CD4-positive, alpha-beta T cell treated with Interleukin-6 for 4 hours (primary cell): ENCODE measurements around the gene CDK17.
"Not testable (repeated sequence)": the region's sequence is repeated elsewhere in the genome, so short reads cannot be mapped to it uniquely, and the experiment has no call there.

Experiments
- DNase-seq: peaks from one replicate; pipeline ENCODE4 v3.0.0-alpha.2; 2020; ENCODE audit warnings: mixed read lengths

CDK17 gene

DNA sequence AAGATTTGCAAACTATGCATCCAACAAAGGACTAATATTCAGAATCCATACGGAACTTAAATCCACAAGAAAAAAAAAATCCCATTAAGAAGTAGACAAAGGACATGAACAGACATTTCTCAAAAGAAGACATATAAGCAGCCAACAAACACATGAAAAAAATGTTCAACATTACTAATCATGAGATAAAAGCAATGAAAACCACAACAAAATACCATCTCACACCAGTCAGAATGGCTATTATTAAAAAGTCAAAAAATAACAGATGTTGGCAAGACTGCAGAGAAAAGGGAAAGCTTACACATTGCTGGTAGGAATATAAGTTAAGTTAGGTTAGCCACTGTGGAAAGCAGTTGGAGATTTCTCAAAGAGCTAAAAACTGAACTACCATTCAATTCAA lies 16.2 kb downstream of the CDK17 start:
- no peak for DNase-seq

DNA sequence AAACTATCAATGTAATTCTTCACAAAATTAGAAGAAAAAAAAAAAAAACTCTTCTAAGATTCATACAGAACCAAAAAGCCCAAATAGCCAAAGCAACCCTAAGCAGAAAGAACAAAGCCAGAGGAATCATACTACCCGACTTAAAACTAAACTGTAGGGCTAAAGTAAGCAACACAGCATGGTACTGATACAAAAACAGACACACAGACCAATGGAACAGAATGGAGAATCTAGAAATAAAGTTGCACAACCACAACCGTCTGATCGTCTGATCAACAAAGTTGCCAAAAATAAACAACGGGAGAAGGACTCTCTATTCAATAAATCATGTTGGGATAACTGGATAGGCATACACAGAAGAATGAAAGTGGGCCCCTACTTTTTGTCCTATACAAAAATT lies 16.9 kb downstream of the CDK17 start:
- no peak for DNase-seq

DNA sequence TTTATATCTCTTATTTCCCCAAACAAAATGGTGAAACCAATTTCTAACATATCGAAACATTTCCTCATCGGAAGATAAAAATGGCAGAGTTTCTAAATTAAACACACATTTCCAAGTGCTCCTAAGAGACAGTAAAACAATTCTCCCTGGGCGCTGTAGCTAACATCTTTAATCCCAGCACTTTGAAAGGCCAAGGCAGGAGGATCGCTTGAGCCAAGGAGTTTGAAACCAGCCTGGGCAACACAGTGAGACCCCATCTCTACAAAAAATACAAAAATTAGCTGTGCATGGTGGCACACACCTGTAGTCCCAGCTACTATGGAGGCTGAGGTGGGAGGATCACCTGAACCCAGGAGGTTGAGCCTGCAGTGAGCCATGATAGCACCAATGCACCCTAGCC lies 20.5 kb downstream of the CDK17 start:
- not testable (repeated sequence) for DNase-seq

DNA sequence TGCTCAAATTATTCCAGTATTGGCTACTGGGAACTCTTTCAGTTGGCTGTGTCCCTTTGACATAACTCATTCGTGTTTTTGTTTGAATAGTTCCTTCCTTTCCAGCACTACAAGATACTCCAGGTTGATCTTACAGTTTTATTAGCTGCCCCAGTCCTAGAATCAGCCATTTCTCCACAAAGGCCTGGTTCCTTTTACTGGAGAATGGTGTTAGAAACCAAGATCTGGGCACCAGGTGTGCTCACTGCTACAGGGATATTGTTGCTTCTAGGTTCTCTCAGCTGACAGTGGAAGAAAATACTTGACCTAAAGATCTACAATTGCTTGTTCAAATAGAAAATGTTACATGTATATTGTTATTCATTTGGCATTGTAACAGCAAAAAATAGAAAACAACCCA lies 21.9 kb downstream of the CDK17 start:
- no peak for DNase-seq

DNA sequence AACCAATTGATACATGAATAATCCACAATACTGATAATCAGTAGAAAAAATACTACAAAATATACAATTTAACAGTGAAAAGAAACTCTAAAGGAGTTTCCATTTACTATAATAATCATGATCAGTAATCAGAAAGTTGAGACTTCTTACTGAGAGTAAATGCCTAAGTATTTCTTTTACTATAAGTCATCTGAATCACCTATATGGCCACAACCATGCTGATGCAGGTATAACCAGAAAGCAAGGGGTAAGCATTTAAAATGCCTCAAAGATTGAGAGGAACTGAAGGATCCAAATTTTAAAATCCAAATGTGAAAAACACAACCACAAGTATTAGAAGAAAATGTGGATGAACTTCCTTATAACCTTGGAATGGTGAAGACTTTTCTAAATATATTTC lies 23.4 kb downstream of the CDK17 start:
- no peak for DNase-seq

DNA sequence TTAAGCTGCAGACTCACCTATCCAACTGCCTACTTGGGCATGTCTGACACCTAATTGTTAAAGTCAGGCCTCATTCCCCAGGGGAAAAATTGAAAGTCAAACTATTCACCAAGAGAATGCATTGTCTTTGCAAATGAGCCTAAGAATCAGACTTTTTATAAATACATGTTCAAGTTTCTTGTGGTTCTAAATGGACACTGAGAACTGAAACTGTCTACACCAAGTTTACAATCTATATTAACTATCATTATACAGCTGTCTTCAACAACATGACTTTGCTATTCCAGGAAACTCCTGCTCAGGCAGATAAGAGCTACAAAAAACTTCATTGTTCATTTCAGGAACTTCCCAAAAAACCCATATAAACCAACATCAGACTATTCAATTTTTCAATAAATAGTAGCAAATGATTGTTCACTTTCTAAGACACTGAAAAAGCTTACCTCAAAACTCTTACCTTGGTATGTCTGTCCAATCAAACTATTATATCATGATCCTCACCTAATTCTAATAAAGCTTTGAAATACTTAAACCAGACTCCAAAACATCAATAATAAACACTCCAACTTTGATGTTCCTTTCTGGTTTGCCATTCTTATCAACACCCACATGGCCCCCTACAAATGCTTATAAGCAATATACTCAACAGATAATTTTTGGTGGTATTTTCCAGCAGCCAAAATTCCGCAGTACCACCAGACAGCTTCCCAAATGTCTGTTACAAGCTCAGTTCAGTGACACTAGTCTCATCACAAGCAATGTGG lies 24.2 kb downstream of the CDK17 start:
- DNase-seq: no peak

DNA sequence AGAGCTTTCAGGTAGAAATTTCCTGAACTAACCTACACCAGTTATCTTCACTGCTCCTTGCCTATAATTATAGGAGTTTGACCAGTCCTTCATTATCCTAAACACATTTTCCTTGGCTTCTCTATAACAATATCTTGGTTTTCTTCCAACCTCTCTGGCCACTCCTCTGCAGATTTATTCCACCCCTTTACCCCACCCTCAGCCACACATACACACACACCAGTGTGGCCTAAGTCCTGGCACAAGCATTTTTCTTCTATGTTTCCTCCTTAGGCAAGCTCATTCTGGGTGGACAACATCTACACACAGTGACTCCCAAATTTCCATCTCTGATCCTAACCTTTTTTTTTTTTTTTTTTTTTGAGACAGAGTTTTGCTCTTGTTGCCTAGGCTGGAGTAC lies 25.1 kb downstream of the CDK17 start:
- DNase-seq: no peak

DNA sequence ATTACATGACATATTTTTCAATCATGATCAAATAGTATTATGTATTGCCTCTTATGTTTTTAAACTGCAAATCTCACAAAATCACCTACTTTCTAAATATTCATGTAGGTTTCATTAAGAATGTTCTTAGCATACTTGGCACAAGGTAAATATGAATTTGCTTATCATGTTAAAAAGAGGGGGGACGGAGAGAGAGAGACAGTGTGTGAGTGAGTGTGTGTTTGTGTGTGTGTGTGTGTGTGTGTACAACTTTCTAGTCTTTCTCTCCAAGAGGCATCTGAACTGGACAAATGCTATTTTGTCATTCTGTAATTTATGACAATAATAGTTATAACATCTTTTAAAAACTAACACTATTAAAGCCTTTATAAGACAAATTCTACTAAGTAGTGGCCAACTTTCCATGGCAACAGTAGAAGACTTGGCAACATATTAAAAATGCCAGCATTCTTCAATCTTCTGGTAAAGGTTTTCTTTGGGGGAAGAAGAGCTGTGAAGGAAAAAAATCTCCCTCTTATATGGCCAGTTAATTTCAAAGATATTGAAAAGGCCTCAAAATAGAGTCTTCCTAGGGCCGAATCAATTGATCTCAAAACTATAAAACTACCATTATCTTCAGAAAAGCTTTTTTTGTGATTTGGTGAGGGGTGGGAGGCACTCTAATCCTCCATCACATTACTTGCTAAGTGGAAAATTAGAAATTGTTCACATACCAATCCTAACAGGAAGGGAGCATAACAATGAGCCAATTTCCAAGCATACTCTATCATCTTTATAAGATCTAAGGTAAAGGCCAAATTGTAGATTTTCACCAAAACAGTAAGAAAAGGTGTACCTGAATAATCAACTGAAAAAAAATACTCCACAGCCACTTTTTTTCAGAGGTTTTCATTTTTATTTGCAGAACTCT lies 28.2 kb downstream of the CDK17 start:
- no peak for DNase-seq

DNA sequence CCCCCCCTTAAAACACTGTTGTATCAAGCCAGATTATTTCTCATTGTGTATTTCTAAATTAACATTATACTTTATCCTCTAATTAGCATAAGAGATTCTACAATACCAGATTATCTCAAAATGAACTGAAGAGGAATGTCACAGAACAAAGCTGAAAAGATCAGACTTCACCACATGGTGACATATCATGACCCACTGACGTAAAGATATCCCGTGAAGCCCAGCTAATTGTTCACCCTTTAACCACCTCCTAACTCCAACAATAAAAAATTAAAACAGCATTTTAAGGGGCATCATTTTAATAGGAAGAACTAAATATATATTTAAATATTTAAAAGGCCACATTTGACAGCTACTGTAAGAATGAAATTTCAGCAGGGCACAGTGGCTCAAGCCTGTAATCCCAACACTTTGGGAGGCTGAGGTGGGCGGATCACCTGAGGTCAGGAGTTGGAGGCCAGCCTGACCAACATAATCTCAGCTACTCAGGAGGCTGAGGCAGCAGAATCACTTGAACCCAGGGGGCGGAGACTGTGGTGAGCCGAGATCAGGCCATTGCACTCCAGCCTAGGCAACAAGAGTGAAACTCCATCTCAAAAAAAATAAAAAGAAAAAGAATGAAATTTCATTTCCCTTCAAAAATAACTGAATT lies 29.0 kb downstream of the CDK17 start:
- no peak for DNase-seq

DNA sequence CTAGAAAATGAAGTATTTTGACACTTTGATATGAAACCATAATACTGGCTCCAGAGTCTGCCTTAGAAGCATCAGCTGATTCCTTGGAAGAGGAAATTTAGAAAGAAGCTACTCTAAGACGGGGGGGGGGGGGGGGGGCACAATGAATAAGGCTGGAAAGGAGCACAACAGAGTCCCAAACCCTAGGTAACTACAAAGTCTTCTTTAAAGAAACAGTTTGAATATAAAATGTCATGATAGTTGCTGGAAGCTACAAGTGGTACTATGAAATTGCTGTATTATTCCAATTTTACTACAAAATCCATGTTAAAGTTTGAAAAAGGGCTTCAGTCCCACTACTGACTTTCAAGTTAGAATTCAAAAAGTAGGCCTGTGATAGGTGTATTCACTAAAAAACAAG lies 31.6 kb downstream of the CDK17 start:
- no peak for DNase-seq

DNA sequence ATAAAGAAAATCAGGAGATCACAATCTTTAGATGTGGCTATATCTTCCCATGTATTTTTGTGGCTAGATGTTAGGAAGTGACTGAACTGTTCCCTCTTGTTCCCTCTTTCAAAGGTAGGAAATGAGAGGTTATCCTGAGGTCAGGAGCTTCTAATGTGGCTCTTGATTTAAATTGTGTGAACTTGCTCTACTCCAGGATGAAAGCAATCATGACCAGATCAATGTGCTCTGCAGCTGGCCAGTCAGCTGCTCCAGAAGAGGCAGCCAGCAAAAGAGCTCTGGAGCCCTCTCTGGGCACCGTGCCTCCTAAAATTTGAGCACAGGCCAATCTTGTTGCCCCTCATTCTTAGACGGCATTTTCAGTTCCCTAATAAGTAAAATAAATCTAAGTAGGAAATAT lies 32.0 kb downstream of the CDK17 start:
- no peak for DNase-seq

DNA sequence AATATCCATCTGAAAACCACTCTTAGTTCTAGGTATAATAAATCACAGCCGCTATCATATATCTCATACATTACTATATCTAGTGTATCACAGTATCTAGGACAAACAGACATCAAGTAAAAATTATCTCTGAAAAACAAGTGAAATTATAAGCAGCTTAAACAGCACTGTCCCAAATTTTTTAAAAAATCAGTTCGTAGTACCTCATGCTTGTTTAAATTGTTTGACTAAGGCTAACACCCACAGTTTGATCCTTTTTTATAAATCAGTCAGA lies 33.9 kb downstream of the CDK17 start:
- no peak for DNase-seq

DNA sequence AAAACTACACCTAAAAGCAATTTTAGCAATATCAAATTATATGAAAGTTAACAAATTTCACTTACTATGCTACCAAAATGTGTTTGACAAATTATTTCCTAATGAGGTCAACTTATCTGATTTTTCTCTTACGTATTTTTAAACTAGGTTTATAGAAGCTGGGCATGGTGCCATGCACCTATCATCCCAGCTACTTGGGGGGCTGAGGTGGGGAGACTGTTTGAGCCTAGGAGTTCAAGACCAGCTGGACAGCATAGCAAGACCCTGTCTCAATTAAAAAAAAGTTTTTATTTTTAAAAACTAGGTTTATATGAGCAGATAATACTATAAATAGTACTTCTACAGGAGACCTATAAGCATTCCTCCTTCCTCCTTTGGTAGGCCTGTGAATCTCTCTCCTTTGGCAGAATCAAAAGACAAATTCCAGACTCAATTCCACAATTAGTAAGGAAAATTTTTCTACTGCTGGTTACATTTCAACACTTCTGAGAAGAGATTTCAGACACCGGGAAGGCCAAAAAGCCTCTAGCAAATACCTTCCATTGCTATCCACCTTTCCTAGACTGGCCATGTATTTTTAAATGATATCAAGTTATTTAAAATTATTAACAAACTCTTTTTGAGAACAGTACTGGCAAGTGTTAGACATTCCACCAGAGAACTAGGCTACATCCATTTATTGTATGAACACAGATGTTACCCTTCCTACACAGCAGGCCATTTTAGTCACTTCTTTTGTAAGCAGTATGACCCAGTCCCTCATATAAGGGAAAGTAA lies 34.4 kb downstream of the CDK17 start:
- DNase-seq: no peak

DNA sequence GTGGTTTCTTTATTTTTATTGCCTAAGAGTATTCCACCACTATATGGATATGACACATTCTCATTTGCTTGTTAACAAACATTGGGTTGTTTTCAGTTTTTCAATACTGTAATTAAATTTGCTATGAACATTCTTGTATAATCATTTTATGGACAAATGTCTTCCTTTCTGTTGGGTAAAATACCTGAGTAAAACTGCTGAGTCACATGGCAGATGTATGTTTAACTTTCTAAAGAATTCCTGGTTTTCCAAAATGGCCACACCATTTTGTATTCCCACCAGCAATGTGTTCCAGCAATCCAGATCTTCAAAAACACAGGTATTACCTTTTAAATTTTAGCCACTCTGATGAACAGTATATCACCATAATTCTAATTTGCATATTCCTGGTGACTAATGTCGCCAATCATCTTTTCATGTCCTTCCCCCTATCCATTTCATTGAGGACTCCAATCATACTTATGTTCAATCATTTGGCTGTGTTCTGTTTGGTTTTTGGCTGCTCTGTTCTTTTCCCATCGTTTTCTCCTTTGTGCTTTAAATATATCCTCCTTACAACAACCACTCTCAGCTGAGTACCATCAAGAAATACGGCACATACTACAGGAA lies 36.0 kb downstream of the CDK17 start:
- no peak for DNase-seq

DNA sequence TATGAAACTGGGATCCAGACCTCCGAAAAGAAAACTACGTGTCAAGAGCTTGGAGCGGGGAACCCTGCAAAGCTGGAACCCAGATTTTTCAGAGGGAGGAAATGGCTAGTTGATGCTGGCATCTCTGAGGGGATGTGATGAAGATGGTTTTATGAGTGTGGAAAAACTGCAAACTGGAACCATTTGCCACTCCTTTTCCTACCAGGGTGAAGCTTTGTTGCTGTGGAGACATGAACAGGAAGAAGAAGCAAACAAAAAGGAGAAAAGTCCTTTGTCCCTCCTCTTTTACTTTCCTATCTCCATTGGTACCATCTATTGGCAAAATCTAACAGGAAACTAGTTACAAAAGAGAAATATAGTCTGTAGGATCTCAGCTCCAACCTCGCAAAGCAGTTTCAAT lies 39.2 kb downstream of the CDK17 start:
- no peak for DNase-seq

DNA sequence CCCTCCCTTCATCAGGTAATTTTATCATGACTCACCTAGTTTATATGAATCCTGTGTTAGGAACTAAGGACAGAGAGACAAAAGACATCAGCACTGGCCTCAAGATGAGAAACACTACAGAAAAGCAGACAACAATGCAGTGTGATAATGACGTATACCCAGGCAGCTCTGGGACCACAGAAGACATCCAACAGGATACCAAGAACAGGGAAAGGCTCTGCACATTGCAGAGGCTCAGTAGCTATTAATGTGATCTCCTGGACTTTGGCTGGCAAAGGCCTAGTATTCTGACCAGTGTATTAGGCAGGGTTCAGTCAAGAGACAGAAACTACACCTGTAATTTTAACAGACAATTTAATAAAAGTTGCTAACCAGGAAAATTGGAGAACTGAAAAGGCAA lies 39.7 kb downstream of the CDK17 start:
- DNase-seq: no peak

DNA sequence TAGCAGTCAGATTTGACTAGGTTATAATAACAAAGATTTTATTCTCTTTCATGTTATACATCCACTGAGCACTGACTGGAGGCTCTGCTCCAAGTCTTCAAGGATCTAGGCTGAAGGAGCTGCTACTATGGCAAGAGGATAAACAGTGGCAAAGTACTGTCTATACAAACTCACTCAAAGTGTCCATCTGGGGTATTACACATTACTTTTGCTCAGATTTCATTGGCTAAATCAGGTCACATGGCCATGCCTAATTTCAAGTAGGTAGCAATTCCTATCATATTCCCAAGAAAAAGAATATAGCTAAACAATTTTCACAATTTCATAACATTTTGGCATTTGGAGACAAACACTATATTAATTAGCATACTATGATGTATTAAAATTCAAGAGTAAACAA lies 40.9 kb downstream of the CDK17 start:
- DNase-seq: no peak

DNA sequence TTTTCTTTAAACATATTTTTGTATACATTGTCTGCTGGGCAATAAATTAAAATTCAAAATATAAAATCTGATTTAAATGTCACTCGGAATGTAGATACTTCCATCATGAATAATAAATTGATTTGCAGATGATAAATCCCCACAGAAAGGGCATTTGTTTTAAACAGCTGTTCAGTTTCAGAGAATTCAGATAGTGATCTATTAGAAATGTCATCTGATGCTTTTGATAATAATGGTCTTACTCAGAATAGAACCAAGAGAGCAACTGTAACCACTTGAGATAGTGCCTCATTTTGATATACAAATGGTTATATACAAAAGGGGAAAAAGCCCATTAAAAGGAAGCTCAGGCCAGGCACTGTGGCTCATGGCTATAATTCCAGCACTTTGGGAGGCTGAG lies 43.4 kb downstream of the CDK17 start:
- no peak for DNase-seq

DNA sequence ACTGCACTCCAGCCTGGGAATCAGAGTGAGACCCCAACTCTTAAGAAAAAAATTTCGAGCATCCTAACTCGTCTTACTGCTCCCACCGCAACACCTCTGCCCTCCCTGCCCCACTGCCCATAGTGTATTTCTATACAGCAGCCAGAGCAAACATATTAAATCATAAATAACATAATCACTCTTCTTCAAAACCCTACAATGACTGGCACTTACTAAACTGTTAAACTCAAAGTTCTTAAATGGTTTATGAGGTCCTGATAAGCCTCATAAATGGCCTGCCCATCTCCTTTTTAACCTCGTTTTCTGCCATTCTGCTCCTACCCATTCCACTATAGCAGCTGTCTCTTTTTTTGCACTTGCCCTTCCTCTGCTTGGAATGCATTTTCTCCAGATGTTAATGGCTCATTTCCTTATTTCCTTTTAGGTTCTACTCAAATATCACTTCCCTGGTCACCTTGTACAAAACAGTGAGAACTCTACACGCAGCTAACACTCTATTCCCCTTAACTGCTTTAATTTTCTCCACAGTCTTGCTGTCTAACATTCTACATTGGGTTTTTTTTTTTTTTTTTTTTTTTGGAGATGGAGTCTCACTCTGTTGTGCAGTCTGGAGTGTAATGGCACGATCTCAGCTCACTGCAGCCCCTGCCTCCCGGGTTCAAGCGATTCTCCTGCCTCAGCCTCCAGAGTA lies 45.2 kb downstream of the CDK17 start:
- no peak for DNase-seq

DNA sequence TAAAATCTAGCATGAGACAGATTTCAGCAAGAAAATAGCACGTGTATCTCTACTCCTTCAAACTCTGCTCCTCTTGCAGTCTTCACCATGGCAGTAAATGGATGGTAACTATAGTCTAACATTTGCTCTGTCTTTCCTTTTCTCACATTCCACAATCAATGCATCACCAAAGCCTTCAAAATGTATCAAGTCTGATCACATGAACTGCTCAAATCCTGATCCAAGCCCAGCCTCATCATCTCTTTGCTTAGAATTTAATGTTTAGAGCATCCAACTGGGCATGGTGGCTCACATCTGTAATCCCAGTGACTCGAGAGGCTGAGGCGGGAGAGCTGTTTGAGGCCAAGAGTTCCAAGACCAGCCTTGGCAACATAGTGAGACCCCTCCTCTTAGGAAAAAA lies 45.9 kb downstream of the CDK17 start:
- DNase-seq: no peak

DNA sequence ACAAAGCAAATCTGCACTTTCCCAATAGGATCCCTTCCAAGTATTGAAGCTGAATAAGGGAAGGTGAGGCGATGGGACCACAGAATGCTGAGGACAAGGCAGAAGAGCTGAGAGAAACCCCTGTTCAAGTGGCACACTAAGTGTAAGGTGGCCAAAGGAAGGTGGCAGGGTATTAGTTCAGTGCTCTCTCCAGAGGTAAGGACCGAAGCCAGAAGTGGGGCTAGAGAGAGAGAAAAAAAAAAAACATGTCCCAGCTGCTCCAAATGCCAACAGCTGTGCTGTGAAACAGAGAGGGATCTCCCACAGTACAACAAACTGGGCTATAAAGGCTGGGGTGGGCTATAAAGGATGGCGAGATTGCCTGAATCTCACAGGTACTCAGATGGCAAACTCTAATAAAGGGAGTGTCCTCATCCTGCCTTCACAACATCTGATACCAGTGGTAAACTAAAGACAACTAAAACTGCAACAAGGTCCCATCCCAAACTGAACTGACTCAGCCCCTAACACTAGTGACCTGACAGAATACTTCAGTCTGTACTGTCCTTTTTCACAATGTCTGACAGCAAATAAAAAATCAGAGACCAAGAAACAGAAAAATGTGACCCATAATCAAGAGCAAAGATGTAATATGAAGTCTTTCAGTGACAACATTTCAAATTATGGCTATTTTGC lies 47.9 kb downstream of the CDK17 start:
- DNase-seq: no peak

DNA sequence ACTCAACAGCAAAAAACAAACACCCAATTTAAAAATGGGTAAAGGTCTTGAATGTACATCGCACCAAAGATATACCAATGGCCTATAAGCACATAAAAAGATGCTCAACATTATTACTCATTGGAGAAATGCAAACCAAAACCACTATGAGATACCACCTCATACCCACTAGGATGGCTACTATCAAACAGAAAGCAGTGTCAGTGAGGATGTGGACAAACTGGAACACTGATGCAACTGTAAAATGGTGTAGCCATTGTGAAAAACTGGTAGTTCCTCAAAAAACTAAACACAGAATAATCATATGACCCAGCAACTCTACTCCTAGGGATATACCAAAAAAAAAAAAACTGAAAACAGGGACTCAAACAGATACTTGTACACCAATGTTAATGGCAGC lies 49.3 kb downstream of the CDK17 start:
- DNase-seq: no peak
